Hindlimb muscle (tissue), 1 donor: Measurements from ENCODE around the gene TRAT1. TPM values are rescaled to one million over a fixed set of nuclear protein-coding genes. Genes with fewer than 3 reads are reported as not detected.

Source experiments
- DNase-seq: peaks from one replicate; pipeline ENCODE4 v3.0.0-alpha.2; 2013
- polyA plus RNA-seq: library from polyadenylated mRNA; unstranded; fragments of 120-200 nt; gene quantifications from one replicate; pipeline ENCODE4 v1.2.1, GENCODE V29; 2013; ENCODE audit not compliant: insufficient read length

TRAT1 gene
- polyA plus RNA-seq, 1 donor = not detected

DNA sequence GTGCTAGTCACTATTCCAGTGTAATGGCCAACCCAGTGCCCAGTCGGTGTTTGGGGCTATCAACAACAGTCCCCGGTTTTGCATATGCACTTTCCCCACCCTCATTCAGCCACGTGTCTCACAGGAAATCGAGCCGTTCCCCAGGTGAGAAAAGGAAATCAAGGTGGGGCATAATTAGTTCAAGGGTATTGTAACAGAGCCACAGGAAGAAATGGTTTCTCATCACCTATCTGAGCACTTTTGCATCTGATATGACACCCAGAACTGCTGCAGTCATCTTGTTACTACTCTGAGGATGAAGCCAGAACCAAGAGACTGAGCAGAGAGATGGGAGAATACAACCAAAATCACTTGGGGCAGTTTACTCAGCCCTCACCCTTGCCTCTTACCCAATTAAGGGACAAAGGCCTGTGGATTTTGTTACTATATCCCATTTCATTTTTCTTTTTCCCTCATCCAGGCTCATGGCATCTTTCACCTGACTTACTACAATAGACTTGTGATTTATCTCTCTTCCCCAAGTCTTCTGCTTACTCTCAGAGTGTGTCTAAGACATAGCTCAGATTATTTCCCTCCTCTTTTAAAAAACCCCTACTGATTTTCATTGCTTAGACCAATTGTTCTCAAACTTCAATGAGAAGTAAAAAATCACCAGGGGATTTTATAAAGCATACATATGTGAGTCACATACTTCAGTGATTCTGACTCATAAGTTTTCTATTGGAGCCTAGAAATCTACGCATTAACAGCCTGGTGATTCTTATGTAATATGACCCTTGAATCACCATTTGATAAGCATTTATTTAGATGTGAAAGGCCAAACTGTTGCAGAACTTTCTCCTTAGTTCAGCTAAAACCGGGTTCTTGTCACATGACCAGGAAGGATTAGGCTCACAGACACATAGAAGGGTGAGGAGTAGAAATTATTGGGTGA lies 40.5 kb downstream of the TRAT1 start:
- no peak for DNase-seq

DNA sequence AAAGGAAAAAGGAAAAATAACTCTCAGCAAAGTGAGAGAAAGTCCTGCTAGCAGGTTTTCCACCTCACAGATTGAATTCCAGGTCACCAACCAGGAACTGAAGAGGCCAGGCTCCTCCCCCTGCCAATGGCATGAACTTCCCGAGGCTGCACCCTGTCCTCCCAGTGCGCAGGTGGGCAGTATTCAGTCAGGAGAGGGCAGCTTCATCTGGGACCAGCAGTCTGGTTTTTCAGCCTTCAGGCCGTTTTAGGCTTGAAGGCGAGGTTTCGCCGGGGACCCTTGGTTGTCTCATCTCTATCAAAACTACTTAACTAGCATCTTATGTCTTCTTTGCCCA lies 41.2 kb downstream of the TRAT1 start:
- DNase-seq = no peak

DNA sequence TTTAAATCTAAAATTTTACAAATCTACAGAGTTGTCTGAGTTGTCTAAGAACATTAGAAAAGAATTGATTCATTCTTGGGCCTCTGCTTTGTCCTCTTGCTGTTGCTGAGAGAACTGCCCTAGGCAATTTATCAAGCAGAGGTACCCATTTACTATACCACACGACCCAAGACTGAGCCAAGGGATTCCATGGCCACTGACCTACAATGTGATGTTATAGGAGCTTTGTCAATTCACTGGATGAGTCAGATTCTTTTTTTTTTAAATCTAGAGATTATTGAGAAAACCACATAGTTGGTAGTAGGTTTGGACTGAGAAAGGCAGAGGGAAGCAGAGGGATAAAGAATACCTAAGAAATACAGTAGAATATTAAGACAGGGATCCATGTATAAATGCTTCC lies 55.3 kb downstream of the TRAT1 start:
- no peak for DNase-seq

DNA sequence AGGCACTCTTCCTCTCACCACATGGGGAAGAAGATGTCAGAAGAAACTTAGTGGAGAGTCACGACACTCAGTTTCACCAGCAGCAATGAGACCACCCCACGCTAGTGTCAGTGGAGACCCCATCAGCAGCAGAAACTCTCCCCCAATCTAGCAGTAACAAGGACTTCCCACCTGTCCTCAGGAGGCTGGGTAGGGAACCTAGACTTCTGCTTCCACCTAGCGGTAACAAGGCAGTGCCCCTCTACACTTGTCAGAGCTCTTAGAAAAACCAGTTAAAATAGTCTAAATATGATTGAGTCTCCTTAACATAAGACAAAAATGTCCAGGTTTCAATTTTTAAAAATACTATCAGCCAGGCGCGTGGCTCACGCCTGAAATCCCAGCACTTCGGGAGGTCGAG lies 57.3 kb downstream of the TRAT1 start:
- no peak for DNase-seq

DNA sequence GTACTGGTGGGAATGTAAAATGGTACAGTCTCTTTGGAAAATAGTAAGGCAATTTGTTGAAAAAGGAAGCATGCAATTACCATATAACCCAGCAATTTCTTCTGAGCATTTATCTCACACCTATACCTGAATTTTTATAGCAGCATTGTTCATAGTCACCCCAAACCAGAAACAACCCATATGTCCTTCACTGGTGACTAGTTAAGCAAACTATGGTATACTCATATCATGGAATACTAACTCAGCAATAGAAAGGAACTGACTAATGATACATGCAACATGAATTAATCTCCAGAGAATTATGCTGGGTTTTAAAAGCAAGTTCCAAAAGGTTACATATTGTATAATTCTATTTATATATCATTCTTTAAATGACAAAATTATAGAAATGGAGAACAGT lies 60.2 kb downstream of the TRAT1 start:
- DNase-seq = no peak

DNA sequence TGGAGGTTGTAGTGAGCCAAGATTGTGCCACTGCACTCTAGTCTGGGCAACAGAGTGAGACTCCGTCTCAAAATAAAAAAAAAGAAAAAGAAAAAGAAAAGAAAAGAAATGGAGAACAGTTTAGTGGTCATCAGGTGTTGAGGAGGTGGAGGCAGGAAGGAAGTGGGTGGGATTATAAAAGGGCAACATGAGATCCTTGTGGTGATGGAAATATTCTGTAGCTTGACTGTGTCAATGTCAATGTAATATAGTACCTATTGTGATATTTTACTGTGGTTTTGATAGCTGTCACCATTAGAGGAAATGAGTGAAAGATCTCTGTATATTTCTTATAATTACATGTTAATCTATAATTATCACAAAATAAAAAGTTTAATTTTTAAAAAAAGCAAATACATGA lies 60.8 kb downstream of the TRAT1 start:
- no peak for DNase-seq

DNA sequence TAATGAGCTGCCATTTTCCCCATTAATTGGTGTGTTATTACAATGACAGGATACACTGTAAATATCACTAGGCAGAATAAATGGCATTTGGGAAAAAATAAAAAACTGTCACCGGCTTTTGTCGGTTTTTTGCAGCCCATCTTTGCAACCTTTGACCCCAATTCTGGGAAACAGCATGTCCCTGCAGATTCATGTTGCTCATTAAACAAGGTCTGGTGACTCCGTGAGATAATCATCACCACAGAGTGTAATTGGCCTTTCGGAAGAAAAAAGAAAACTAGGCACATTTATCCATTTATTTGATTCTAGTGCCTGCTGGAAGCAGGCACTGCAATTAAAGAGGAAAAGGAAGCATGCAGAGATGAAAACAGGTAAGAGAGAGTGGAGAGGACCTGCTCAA lies 64.5 kb downstream of the TRAT1 start:
- DNase-seq = no peak

DNA sequence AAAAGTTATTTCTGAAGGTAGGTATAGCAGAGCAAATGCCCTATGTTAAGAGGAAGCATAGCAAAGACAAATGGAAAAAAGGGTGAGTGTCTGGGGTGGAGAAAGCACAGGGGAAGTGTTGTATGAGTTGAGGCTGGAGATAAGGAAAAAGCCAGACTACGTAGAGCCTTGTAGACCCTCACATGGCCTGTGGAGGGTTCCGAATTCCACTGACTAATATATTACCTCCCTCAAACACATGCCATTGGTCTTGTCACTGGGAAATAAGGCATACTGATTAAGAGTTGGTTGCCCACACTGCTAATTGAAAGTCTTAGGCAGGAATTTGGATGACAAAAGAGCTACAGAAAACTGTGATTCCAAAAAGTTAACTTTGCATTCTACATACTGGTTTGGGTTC lies 65.2 kb downstream of the TRAT1 start:
- no peak for DNase-seq

DNA sequence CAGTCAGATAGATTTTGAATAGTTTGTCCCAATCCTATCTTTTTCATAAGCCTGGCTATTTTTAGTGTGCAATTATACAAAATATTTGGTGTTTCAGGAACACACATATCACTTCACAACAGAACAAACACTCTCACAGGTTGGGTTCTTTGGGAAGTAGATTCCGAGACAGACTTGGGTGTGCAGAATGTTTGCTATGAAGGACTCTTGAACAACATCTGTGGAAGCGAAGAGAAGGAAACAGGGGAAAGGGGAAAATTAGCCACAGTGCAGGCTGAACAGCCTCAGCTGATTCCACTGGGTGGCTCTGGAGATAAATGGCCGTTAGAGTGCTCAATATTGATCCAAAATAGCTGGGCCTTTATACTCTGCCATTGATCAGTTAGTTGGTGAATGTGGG lies 69.2 kb downstream of the TRAT1 start:
- no peak for DNase-seq

DNA sequence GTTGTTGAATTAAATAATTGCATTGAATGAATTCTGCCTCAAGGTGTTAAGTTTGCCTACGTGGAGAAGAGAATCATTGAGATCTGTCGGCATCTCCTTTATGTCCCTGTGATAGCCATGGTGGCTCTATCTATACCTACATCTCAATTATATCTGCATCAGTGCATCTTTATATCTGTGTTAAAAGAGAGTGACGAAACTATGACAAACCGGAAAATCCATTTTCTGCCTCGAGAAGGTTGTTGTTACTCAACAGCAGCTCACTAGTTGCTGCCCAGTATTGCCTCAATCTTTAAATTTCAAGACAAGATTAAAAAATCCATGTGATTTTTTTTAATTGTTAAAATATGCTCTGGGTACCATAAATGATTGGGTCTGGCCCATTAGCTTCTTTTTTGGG lies 72.4 kb downstream of the TRAT1 start:
- DNase-seq = no peak

DNA sequence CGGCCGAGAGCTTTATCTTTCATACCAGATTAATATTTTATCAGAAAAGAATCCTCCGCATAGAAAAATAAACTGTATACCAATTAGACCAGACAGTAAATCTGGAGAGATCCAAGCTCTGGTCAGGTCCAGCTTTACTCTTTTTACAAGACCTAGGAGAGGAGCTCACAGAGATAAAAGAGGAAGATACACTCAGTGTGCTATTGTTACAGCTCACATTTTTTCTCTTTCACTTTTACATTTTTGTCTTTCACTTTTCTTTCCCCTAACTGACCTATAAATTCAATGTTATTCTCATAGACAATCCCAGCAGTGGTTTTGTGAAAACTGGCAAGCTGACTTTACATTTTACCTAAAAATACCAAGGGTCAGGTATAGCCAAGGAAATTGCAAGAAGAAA lies 75.3 kb downstream of the TRAT1 start:
- DNase-seq = no peak

DNA sequence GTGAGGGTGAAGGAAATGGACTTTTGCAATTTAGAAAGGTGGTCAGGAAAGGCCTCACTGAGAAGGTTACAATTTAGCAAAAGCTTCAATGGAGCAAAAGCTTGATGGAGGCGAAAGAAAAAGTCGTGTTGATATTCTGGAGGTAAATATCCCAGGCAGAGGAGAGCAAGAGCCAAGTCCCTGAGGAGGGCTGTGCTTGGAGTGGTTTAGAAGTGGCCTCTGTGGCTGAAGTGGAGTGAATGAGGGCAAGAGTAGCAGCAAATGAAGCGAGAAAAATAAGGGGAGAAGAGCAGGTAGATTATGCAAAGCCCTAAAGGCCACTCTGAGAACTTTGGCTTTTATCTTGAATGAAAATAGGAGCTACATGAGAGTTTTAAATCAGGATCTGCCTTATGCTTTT lies 76.9 kb downstream of the TRAT1 start:
- no peak for DNase-seq

Other genes starting within 250 kb of the TRAT1 start
- gene CIP2A, start 233.3 kb upstream of the TRAT1 start, polyA plus RNA-seq = 7.8 TPM
- gene DZIP3, start 233.1 kb upstream of the TRAT1 start, polyA plus RNA-seq = 17.8 TPM
- gene RETNLB, start 65.4 kb upstream of the TRAT1 start, polyA plus RNA-seq = not detected
- gene GUCA1C, start 131.1 kb downstream of the TRAT1 start, polyA plus RNA-seq = not detected